OCI-LY3 (cell line): ENCODE data around the gene SNX14.

Experiments
- H2AFZ ChIP-seq: fragments of 200-600, 300-600 bp; shearing (Covaris generic); 2 replicates; pipeline ENCODE4 v1.6.0; 2014; ENCODE audit warnings: antibody characterized with exemption, low read depth, low read length
- H3K27ac ChIP-seq: fragments of 200-600, 300-600 bp; sonication (generic); 2 replicates; pipeline ENCODE4 v1.5.1; 2014; ENCODE audit warnings: mild to moderate bottlenecking, low read length, moderate library complexity, mixed read lengths
- H3K27me3 ChIP-seq: fragments of 200-600, 300-600 bp; sonication (generic); 2 replicates; pipeline ENCODE4 v1.6.1; 2014; ENCODE audit warnings: low read depth, low read length, mixed read lengths
- H3K36me3 ChIP-seq: fragments of 200-600, 300-600 bp; sonication (generic); replicated peaks from 2 replicates; pipeline ENCODE3; 2014; ENCODE audit warnings: low read depth, low read length, mixed read lengths
- H3K4me1 ChIP-seq: fragments of 300-600, 200-600 bp; sonication (generic); 2 replicates; pipeline ENCODE4 v1.6.1; 2014; ENCODE audit warnings: low read length, mixed read lengths
- H3K4me2 ChIP-seq: fragments of 200-600, 300-600 bp; sonication (generic); 2 replicates; pipeline ENCODE4 v1.6.1; 2014; ENCODE audit warnings: low read length, mixed read lengths
- H3K4me3 ChIP-seq: fragments of 300-600, 200-600 bp; sonication (generic); 2 replicates; pipeline ENCODE4 v1.5.1; 2014; ENCODE audit warnings: antibody characterized with exemption, mild to moderate bottlenecking, low read length, moderate library complexity
- H3K79me2 ChIP-seq: fragments of 300-600, 200-600 bp; shearing (Covaris generic); 2 replicates; pipeline ENCODE4 v1.6.1; 2014; ENCODE audit warnings: mild to moderate bottlenecking, low read length, mixed read lengths
- H3K9ac ChIP-seq: fragments of 300-600, 200-600 bp; shearing (Covaris generic); 2 replicates; pipeline ENCODE4 v1.6.0; 2014; ENCODE audit warnings: mild to moderate bottlenecking, low read length, moderate library complexity
- H3K9me3 ChIP-seq: fragments of 200-600, 300-600 bp; shearing (Covaris generic); 2 replicates; pipeline ENCODE4 v1.6.1; 2014; ENCODE audit warnings: low read length, mixed read lengths; ENCODE audit not compliant: insufficient read depth
- H4K20me1 ChIP-seq: fragments of 200-600, 300-600 bp; sonication (generic); 2 replicates; pipeline ENCODE4 v1.6.1; 2016; ENCODE audit warnings: low read length, mixed read lengths; ENCODE audit not compliant: insufficient read depth
- CTCF ChIP-seq: fragments of 200-600, 300-600 bp; sonication (generic); IDR thresholded peaks from 2 replicates; pipeline ENCODE4 v1.5.1; 2014; ENCODE audit warnings: antibody characterized with exemption, low read length, low read depth
- EZH2phosphoT487 ChIP-seq: fragments of 200-600 bp; shearing (Covaris generic); IDR thresholded peaks from 2 replicates; pipeline ENCODE4 v1.6.1; 2018; ENCODE audit warnings: antibody characterized with exemption, mixed run types, low read depth

SNX14 gene

GRCh38 chr6:85506441-85507093 is 87.1 kb downstream of the SNX14 start:
- Histone ChIP-seq H4K20me1 (no peaks in the 10 kb centered on the region), H3K36me3 (peaks cover 5% of the 10 kb centered on the region), H3K4me2 (no peak overlapping the region), H3K9me3 (no peaks in the 10 kb centered on the region), H2AFZ (no peak overlapping the region), H3K4me3 (no peak overlapping the region), H3K27ac (no peak overlapping the region), H3K9ac (no peak overlapping the region), H3K79me2 (no peaks in the 10 kb centered on the region), H3K27me3 (no peaks in the 10 kb centered on the region), H3K4me1 (no peaks in the 10 kb centered on the region; the same call in 1 of the 2 replicates)
- no peak for TF ChIP-seq CTCF

DNA sequence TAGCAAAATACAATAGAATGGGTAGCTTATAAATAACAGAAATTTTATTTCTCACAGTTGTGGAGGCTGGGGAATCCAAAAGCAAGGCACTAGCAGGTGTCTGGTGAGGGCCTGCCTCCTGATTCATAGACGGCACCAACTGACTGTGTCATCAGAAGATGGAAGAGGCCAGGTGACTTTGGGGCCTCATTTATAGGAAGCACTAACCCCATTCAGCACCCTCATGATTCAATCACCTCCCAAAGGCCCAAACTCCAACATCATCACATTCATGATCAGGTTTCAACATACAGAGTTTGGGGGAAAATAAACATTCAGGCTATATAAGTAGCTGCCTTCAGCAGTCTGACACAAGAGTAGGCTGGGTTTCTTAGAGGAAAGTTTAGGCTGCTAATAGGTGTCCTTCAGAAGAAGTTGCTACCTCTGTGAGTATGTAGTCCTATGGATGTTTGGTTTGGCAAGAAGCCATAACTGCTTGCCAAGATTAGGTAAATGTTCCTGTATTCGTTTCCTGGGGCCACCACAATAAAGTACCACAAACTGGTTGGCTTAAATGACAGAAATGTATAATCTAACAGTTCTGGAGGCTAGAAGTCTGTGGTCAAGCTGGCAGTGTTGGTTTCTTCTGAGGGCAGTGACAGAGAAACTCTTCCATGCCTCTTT is 94.9 kb downstream of the SNX14 start:
- no peak overlapping the region for H3K4me3 ChIP-seq
- H3K27ac ChIP-seq = no peak overlapping the region
- H3K9me3 ChIP-seq = no peaks in the 10 kb centered on the region
- H2AFZ ChIP-seq = no peak overlapping the region
- no peaks in the 10 kb centered on the region for H4K20me1 ChIP-seq
- H3K4me1 ChIP-seq = no peaks in the 10 kb centered on the region
- no peak overlapping the region for H3K9ac ChIP-seq
- H3K4me2 ChIP-seq = no peak overlapping the region
- no peaks in the 10 kb centered on the region for H3K36me3 ChIP-seq
- TF ChIP-seq EZH2phosphoT487 = no peak
- TF ChIP-seq CTCF = no peak
- no peaks in the 10 kb centered on the region for H3K27me3 ChIP-seq
- no peaks in the 10 kb centered on the region for H3K79me2 ChIP-seq

- Histone ChIP-seq H3K79me2 (no peaks in the 10 kb centered on the region), H3K4me3 (no peak overlapping the region), H3K27ac (no peak overlapping the region), H3K9me3 (no peaks in the 10 kb centered on the region), H3K9ac (no peak overlapping the region), H3K36me3 (no peaks in the 10 kb centered on the region), H3K4me2 (no peak overlapping the region), H2AFZ (no peak overlapping the region), H3K4me1 (no peaks in the 10 kb centered on the region), H4K20me1 (no peaks in the 10 kb centered on the region), H3K27me3 (no peaks in the 10 kb centered on the region)
- TF ChIP-seq EZH2phosphoT487 = no peak
- TF ChIP-seq CTCF = no peak
These were observed 96.8 kb downstream of the SNX14 start for GRCh38 chr6:85496856-85497255.

DNA sequence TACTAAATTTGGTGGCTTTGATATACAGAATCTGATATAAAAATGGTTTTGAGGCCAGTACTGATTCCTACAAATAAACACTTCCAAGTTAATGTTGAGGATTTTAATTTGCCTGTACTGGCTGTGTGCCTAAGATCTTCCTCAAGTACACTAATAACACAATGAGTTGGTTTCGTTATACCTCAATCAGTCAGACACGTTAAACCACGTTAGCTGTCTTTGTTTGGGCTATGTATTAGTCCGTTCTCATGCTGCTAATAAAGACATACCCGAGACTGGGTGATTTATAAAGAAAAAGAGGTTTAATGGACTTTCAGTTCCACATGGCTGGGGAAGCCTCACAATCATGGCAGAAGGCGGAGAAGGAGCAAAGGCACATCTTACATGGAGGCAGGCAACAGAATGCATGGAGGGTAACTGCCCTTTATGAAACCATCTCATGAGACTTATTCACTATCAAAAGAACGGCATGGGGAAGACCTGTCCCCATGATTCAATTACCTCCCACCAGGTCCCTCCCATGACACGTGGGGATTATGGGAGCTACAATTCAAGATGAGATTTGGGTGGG is 97.6 kb downstream of the SNX14 start:
- Histone ChIP-seq H3K79me2 (no peaks in the 10 kb centered on the region), H3K4me1 (no peaks in the 10 kb centered on the region), H3K36me3 (no peaks in the 10 kb centered on the region), H2AFZ (no peak overlapping the region), H3K27ac (no peak overlapping the region), H3K4me2 (no peak overlapping the region), H4K20me1 (no peaks in the 10 kb centered on the region), H3K4me3 (no peak overlapping the region), H3K9ac (no peak overlapping the region), H3K27me3 (no peaks in the 10 kb centered on the region), H3K9me3 (no peaks in the 10 kb centered on the region)
- TF ChIP-seq EZH2phosphoT487 (no peak), CTCF (no peak)
